ENCODE results near the gene HOXB6.

- TF ChIP-seq CTCF (IDR thresholded peaks at IDR 0.05) (no peak), POLR2A (IDR thresholded peaks at IDR 0.05) (no peak)
Observed at GRCh38 chr17:48549914-48550501, 54.8 kb downstream of the HOXB6 start.

Data from lower leg skin (tissue), 3 donors.